Cardiac muscle cell (in vitro differentiated cells and primary cell): ENCODE data around the gene POP7. TPM values are rescaled to one million over a fixed set of nuclear protein-coding genes. Genes with fewer than 3 reads are reported as not detected.

Experiments used
- DNase-seq, 2 donors: peaks; one replicate each; pipeline versions ENCODE4 v3.0.0 to v3.0.0-alpha.2; 2010 to 2017; ENCODE audit warnings: low read depth in 1 of 2, low spot score in 1 of 2
- H3K27ac ChIP-seq: fragments of 200-600 bp; sonication (generic); 2 replicates; pipeline ENCODE4 v1.5.1; 2016
- H3K27me3 ChIP-seq: fragments of 200-600 bp; sonication (generic); 2 replicates; pipeline ENCODE4 v1.6.0; 2016; ENCODE audit warnings: control low read depth
- H3K36me3 ChIP-seq: fragments of 200-600 bp; sonication (generic); 2 replicates; pipeline ENCODE4 v1.5.1; 2016; ENCODE audit warnings: control low read depth
- H3K4me1 ChIP-seq: fragments of 200-600 bp; sonication (generic); 2 replicates; pipeline ENCODE4 v1.8.1; 2017; ENCODE audit warnings: low read depth, mild to moderate bottlenecking, mixed run types
- H3K4me3 ChIP-seq: fragments of 200-600 bp; sonication (generic); 2 replicates; pipeline ENCODE4 v1.5.1; 2016; ENCODE audit warnings: mild to moderate bottlenecking
- H3K9me3 ChIP-seq: fragments of 200-600 bp; sonication (generic); 2 replicates; pipeline ENCODE4 v1.5.1; 2017; ENCODE audit warnings: low read depth, mild to moderate bottlenecking, control low read depth
- polyA plus RNA-seq: library from polyadenylated mRNA; unstranded; fragments of >200 nt; fragmentation: Nextera tagmentation; extraction: Ambion mirVana; gene quantifications from 2 replicates; pipeline ENCODE4 v1.2.1, GENCODE V29; 2016
- total RNA-seq: library from RNA; depleted of rRNA; stranded (reverse); fragments of >200 nt; gene quantifications from 2 replicates; pipeline ENCODE4 v1.2.3, GENCODE V29; 2016
- TF ChIP-seq, protein P1 (sequence below): IDR thresholded peaks from 2 replicates; pipeline ENCODE4 v1.5.1; 2012; ENCODE audit warnings: low read depth, mild to moderate bottlenecking, low read length

POP7 gene
- total and polyA plus RNA-seq, 2 experiments from 2014 or later, result 30.6 to 68.3 TPM

DNA sequence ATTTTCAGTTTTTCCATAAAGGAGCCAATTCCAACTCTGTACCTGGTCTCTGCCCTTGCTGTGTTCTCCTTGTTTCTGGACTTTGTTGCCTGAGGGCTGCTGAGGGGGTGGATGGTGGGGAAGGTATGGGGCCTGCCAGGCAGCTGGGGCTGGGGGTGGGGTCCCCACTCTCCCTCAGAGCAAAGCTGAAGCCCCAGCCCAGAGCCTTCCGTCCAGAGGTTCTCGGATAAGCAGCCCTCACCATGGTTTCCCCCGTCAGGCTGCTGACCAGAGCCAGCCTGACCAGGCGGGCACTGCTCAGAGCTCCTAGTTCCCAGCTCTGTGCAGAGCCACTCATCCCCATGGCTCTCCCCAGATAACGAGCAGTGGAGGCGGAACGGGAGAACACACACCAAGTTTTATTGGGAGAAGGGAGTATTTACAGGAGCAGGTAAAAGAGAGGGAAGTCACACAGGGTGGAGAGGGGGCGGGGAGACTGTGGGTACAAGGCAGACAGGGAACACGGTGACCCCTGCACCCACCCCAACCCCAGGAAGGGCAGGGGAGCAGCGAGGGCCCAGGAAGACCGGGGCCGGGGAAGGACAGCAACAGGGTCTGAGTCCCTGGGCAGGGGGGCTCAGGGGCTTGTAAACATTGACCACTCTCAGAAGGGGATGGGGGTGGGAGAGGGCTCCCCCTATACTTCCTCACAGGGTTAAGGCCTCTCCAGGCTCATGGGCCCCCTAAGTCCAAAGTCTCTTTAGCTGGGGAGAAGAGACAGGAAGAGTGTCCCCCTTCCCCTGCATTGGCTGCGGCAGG is 26.6 kb upstream of the POP7 start:
- H3K9me3 ChIP-seq, result no peaks in the 10 kb centered on the region
- DNase-seq, result no peak
- TF ChIP-seq, protein P1, sequence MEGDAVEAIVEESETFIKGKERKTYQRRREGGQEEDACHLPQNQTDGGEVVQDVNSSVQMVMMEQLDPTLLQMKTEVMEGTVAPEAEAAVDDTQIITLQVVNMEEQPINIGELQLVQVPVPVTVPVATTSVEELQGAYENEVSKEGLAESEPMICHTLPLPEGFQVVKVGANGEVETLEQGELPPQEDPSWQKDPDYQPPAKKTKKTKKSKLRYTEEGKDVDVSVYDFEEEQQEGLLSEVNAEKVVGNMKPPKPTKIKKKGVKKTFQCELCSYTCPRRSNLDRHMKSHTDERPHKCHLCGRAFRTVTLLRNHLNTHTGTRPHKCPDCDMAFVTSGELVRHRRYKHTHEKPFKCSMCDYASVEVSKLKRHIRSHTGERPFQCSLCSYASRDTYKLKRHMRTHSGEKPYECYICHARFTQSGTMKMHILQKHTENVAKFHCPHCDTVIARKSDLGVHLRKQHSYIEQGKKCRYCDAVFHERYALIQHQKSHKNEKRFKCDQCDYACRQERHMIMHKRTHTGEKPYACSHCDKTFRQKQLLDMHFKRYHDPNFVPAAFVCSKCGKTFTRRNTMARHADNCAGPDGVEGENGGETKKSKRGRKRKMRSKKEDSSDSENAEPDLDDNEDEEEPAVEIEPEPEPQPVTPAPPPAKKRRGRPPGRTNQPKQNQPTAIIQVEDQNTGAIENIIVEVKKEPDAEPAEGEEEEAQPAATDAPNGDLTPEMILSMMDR, result no peak
- H3K4me1 ChIP-seq, result peaks cover 4% of the 10 kb centered on the region
- H3K27ac ChIP-seq, result peak overlapping the region; percentile 68
- peaks cover 40% of the 10 kb centered on the region for H3K36me3 ChIP-seq
- H3K4me3 ChIP-seq, result no peak overlapping the region
- H3K27me3 ChIP-seq, result no peaks in the 10 kb centered on the region

DNA sequence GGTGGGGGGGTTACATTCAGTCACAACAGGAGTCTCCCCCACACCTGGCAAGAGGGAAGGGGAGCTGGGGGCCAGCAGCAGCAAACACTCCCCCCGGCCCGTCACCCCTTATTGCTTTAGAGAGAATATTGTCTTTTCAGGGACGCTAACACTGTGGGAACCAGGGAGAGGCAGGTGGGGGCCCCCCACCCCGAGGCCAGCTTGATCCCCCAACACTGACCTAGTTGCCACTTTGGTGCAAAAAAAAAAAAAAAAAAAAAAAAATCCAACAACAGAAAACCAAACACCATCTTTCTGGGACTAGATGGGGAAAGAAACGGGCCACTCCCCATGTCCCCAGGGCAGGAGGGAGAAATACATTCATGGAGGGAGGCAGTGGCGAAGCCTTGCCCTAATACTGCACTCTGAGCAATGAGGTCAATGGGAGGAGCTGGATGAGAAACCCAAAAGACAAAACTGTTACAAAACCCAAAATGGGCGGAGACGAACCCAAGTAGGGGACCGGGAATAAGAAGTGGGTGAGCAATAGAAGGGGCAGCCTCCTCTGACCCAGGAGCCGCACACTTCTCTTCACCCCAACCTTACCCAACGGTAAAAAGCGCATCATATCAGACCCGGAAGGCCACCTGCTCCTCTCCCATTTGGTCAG is 25.9 kb upstream of the POP7 start:
- Histone ChIP-seq H3K27ac (peak overlapping the region; percentile 68), H3K4me1 (peaks cover 4% of the 10 kb centered on the region), H3K4me3 (no peak overlapping the region), H3K9me3 (no peaks in the 10 kb centered on the region), H3K27me3 (no peaks in the 10 kb centered on the region), H3K36me3 (peaks cover 46% of the 10 kb centered on the region)
- TF ChIP-seq, protein P1, result no peak
- peak in 1 of 2 donors; percentile 30 for DNase-seq

- Histone ChIP-seq H3K4me3 (no peak overlapping the region), H3K27ac (peak overlapping the region; percentile 57), H3K9me3 (no peaks in the 10 kb centered on the region), H3K27me3 (no peaks in the 10 kb centered on the region), H3K36me3 (peaks cover 53% of the 10 kb centered on the region), H3K4me1 (peaks cover 1% of the 10 kb centered on the region)
- TF ChIP-seq, protein P1, result no peak
- DNase-seq, result no peak
Measured at GRCh38 chr7:100680576-100681271, 25.2 kb upstream of the POP7 start.

DNA sequence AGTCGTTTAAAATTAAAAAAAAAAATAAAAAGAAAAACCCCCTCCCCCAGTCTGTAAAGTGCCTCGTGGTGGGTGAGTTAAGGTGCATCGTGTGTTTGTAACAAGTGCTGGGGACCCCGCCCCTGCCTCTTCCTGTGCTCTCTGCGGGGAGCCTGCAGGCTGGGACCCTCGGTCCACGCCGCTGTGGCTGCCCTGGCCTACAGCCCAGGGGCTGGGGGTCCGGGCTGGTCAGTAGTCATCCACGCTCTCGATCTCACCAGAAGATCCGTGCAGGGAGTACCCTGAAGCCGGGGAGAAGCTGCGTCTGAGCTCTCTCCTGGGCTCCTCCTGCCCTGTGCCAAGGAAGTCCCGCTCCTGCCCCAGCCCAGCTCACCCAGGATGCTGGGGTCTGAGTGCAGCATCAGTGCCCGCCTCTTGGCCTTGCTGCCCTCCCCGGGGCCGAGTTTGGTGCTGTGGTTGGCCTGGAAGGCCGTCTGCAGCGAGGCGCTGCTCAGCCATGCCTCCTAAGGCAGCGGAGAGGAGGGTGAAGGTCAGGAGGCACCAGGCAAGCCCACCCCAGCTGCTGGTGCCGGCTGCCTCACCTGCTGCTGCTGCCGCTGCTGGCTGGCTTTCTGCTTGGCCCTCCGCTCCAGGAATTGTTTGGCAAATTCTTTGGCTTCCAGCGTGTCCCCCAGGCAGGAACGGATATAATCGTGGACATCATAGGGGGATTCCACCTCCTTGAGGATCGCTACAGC is 24.3 kb upstream of the POP7 start:
- H3K36me3 ChIP-seq, result peaks cover 55% of the 10 kb centered on the region
- TF ChIP-seq, protein P1, result no peak

GRCh38 chr7:100682228-100682741 is 23.6 kb upstream of the POP7 start:
- H3K27me3 ChIP-seq, result no peaks in the 10 kb centered on the region
- no peak overlapping the region for H3K4me3 ChIP-seq
- no peaks in the 10 kb centered on the region for H3K9me3 ChIP-seq
- H3K36me3 ChIP-seq, result peaks cover 60% of the 10 kb centered on the region
- H3K4me1 ChIP-seq, result no peaks in the 10 kb centered on the region
- TF ChIP-seq, protein P1, result no peak
- no peak for DNase-seq
- H3K27ac ChIP-seq, result no peak overlapping the region

More for the DNA sequence above, 24.3 kb upstream of the POP7 start:
- DNase-seq, result no peak
- H3K9me3 ChIP-seq, result no peaks in the 10 kb centered on the region
- no peaks in the 10 kb centered on the region for H3K27me3 ChIP-seq
- H3K4me3 ChIP-seq, result no peak overlapping the region
- H3K27ac ChIP-seq, result no peak overlapping the region
- no peaks in the 10 kb centered on the region for H3K4me1 ChIP-seq
